LoVo (cell line): ENCODE data around the gene AUH.

Experiments
- DNase-seq: peaks from one replicate; pipeline ENCODE4 v3.0.0-alpha.2; 2016; ENCODE audit warnings: low spot score

The AUH gene

GRCh38 chr9:91338681-91339080 lies 23.0 kb downstream of the AUH start:
- DNase-seq = no peak

- no peak for DNase-seq
Observed at GRCh38 chr9:91336786-91337185, 24.9 kb downstream of the AUH start.

GRCh38 chr9:91334053-91334452 lies 27.7 kb downstream of the AUH start:
- DNase-seq = peak; percentile 1

GRCh38 chr9:91333551-91333950 lies 28.2 kb downstream of the AUH start:
- no peak for DNase-seq

GRCh38 chr9:91332546-91333231 lies 29.0 kb downstream of the AUH start:
- DNase-seq = no peak

- no peak for DNase-seq
Observed at GRCh38 chr9:91331849-91332248, 29.9 kb downstream of the AUH start.

GRCh38 chr9:91328186-91328585 lies 33.5 kb downstream of the AUH start:
- no peak for DNase-seq

- no peak for DNase-seq
Observed at GRCh38 chr9:91321691-91322090, 40.0 kb downstream of the AUH start.

GRCh38 chr9:91320299-91320698 lies 41.4 kb downstream of the AUH start:
- no peak for DNase-seq

GRCh38 chr9:91316093-91316492 lies 45.6 kb downstream of the AUH start:
- DNase-seq = no peak

- DNase-seq = no peak
Observed at GRCh38 chr9:91315191-91315590, 46.5 kb downstream of the AUH start.

GRCh38 chr9:91312717-91313325 lies 48.9 kb downstream of the AUH start:
- DNase-seq = peak; percentile 4

GRCh38 chr9:91310037-91310436 lies 51.7 kb downstream of the AUH start:
- no peak for DNase-seq

GRCh38 chr9:91308191-91308590 lies 53.5 kb downstream of the AUH start:
- no peak for DNase-seq

- DNase-seq = no peak
Observed at GRCh38 chr9:91307279-91307678, 54.4 kb downstream of the AUH start.

- no peak for DNase-seq
Observed at GRCh38 chr9:91306296-91306630, 55.5 kb downstream of the AUH start.

- DNase-seq = no peak
Observed at GRCh38 chr9:91305596-91306295, 56.0 kb downstream of the AUH start.

- no peak for DNase-seq
Observed at GRCh38 chr9:91303741-91304415, 57.8 kb downstream of the AUH start.

- DNase-seq = peak; percentile 83
Observed at GRCh38 chr9:91302831-91303230, 58.9 kb downstream of the AUH start.

GRCh38 chr9:91301161-91301560 lies 60.6 kb downstream of the AUH start:
- no peak for DNase-seq

GRCh38 chr9:91298311-91298710 lies 63.4 kb downstream of the AUH start:
- DNase-seq = no peak

GRCh38 chr9:91297306-91297705 lies 64.4 kb downstream of the AUH start:
- DNase-seq = no peak

GRCh38 chr9:91296354-91296753 lies 65.4 kb downstream of the AUH start:
- DNase-seq = no peak
